HG02938 (cell line): ENCODE measurements around the gene GTF2H3.
"Not testable (repeated sequence)": the region's sequence is repeated elsewhere in the genome, so short reads cannot be mapped to it uniquely, and the experiment has no call there.

Experiments used
- ATAC-seq: cut with Tn5 transposase; IDR thresholded peaks from one replicate; pipeline ENCODE4 v1.9.1; 2021; ENCODE audit warnings: mild to moderate bottlenecking, moderate library complexity; ENCODE audit not compliant: unreplicated experiment

GTF2H3 gene

GRCh38 chr12:123633379-123634141, at the start of gene GTF2H3, which contains the start of gene EIF2B1:
TSS of gene GTF2H3 (plus strand) at chr12:123633829. CDS start at chr12:123633860, 31 bp downstream.
TSS of gene EIF2B1 (minus strand) at chr12:123633686. CDS start at chr12:123633557, 129 bp downstream.
- peak; percentile 96 for ATAC-seq

DNA sequence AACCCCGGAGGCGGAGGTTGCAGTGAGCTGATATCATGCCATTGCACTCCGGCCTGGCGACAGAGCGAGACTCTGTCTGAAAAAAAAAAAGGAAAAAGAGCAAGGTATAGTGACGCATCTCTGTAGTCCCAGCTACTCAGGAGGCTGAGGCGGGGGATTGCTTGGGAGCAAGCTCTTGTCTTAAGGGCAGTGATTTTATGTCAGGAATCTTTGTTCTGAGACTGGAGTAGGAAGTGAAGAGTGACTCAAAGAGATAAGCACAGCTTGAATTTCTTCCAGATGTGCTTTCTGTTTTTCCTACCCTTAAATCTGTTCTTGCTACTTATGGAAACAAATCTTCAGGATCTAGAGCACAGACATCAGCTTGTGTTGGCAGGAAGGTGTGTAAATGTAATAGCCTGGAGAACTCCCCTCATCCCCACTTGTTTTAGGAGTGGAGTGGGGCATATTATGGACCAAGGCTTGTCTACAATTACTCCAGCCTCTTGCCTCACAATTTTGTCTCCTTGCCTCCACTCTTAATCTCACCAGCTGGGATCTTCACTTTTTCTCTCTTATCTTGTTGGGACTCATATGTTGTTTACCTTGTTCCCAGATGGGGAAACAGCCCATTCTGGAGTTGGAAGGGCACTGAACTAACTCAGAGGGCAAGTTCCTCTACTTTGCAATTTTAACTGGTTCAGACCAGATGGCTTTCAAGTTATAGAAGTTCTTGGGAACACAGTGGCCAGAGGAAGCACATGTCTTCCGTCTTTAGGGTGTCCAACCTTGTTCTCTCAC, 41.7 kb upstream of the GTF2H3 start:
- ATAC-seq = no peak

GRCh38 chr12:123595729-123596128, 37.9 kb upstream of the GTF2H3 start:
- ATAC-seq = no peak

- no peak for ATAC-seq
Measured at GRCh38 chr12:123597100-123597499, 36.5 kb upstream of the GTF2H3 start.

DNA sequence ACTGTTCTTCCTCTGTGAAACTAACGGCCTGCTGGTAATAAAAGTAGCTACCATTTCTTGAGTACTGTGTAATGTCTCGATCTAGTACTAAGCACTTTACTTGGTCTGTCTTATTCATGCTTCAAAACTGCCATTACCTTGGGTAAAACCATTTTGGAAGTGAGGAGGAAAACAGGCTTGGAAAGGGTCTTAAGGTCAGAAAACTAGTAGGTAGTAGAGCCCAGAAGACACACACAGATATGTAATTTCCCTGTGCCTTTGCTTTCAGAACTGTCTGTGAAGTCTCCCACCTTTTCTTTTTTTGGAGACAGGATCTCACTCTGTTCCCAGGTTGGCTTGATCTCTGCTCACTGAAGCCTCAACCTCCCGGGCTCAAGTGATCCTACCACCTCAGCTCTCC, 35.1 kb upstream of the GTF2H3 start:
- ATAC-seq = no peak

- no peak for ATAC-seq
Measured at GRCh38 chr12:123599310-123599709, 34.3 kb upstream of the GTF2H3 start.

- ATAC-seq = no peak
Measured at GRCh38 chr12:123599721-123600120, 33.9 kb upstream of the GTF2H3 start.

DNA sequence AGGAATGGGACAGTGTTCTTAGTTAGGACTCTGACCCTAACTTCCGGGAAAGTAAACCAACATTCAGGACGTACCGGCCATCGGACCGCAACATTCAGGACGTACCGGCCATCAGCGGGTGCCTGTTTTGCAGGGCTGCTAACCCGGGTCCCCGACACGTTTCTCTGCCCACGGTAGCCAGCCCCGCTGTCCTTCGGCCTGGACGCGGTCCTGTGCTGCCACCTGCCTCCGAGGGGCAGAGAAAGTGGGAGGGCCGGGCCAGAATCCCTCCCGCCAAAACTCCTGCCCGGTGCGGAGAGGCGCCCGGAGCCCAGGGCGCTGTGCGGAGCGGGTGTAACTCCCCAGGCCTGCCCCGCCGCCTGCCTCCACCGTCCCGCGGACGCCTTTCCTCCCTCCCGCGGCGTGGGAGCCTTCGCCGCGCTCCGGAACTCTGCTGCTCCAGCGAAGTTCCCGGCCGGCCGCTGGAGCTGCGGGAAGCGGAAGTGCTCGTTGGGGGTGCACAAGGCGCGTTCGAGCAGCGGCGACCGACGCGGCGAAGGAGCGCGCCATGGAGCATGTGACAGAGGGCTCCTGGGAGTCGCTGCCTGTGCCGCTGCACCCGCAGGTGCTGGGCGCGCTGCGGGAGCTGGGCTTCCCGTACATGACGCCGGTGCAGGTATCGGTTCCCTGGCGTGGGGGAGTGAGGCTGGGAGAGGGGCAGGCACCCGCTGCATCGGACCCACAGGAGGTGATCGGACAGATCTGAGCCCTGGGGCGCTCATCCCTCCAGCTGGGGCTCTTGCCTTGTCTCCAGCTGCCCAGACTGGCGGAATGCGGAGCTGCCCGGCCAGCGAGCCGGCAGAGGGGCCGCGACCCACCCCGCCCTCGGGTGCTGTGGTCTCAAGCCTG, 31.8 kb upstream of the GTF2H3 start, which contains the start of gene DDX55:
TSS of gene DDX55 (plus strand) at position 498 of the 888 bp plus-strand sequence. CDS start at position 548, 50 bp downstream.
- ATAC-seq = peak; percentile 81

GRCh38 chr12:123602651-123603195, 30.9 kb upstream of the GTF2H3 start:
- peak; percentile 4 for ATAC-seq

DNA sequence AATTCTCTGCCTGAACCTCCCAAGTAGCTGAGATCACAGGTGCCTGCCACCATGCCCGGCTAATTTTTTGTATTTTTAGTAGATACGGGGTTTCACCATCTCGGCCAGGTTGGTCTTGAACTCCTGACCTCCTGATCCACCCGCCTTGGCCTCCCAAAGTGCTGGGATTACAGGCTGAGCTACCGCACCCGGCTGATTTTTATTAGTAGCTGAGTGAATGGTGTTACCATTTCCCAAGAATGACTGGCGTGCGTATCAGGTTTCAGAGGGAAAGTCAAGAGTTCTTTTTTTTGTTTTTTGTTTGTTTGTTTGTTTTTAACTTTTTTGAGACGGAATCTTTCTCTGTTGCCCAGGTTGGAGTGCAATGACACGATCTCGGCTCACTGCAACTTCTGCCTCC, 30.1 kb upstream of the GTF2H3 start:
- ATAC-seq = not testable (repeated sequence)

- ATAC-seq = no peak
Measured at GRCh38 chr12:123607756-123608155, 25.9 kb upstream of the GTF2H3 start.

- ATAC-seq = no peak
Measured at GRCh38 chr12:123608182-123608581, 25.4 kb upstream of the GTF2H3 start.

DNA sequence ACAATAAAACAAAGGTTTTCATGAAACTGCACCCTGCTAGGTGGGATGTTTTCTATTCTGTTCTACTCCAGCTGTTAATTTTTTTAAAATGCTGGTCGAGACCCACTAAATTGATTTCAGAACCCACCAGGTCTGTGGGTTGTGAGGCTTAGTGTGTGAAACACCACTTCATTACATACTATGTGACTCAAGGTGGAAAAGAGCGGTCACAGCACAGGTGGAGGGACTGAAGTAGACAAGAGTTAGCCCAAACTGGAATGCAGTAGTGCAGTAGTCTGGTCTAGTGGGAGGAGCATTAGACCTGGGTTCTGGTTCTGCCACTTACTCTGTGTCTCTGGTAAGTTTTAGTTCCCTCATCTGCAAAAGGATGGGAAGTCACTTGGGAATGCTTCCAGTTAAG, 19.5 kb upstream of the GTF2H3 start:
- ATAC-seq = no peak

DNA sequence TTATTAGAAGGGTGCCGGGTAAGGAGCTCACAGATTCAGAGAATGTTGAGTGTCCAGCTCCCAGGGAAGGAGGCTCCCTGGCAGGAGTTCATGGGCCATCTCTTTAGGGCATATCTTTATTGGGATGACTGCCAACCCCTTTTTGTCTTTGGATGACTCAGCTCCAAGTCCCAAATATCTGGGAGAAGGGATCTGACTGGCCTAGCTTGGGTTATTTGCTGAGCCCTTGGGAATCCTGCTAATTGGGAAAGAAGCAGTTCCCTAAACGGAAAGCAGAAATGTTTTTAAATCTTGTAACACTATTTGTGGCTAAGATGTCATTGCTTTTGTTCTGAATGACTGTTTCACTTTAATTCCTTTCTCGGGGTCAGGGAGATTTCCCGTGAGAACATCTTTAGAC, 19.1 kb upstream of the GTF2H3 start:
- ATAC-seq = no peak

- ATAC-seq = no peak
Measured at GRCh38 chr12:123617144-123617543, 16.5 kb upstream of the GTF2H3 start.

GRCh38 chr12:123617580-123617979, 16.0 kb upstream of the GTF2H3 start:
- no peak for ATAC-seq

DNA sequence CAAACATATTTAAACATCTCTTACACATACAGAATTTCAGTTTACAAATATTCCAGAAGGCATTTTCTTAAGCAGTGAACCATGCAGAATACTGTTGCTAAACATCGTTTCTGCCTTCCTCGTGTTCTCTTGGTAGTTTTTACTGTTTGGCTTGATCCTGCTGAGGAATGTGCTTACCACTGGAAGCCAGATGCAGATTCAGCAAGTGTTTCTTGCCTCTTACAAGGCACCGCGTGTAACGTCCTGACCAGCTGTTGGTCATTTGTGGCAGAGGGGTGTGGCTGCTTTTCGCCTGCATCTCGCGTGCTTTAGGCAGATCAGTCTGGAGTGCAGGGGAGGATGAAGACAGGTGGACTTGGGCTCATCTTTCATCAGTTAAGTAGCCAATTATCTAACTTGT, 12.5 kb upstream of the GTF2H3 start:
- no peak for ATAC-seq

DNA sequence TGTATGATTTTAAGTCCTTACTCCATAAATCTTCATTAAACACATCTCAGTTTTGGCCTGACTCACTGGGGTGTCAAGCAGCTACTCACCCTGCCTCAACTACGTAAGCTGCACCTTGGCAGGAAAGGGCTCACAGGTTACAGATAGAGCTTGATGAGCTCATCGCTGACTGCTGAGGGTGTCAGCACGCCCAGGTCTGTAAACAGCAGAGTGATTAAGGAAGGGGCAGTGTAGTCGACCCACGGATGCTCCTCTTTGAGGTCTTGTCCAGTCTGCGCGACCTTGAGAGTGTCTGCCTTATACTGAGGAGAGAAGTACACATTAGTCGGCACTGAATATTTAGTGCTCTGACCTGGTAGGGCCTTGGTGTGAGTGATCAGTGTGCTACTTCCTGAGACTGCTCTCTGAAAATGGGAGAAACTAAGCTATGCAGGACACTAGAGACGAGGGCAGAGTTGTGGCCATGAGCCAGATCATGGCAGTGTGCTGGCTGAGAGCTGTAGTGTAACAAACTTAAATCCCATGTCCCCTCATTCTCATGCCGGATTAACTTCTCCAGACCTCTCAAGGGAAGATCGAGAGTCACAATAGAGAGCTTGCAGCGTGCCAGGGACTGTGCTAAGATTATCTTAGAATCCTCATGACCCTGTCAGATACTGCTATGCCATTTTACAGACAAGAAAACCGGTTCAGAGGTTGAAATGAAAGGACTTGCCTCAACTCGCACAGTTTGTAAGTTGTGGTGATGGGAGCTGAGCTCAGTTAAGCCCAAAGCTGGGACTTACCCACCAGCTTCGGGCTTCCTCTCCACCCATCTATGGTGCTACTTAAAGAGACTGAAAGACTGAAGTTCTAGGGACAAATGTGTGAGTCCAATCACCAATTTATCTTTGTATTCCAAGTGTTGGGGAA, 11.8 kb upstream of the GTF2H3 start:
- ATAC-seq = no peak

DNA sequence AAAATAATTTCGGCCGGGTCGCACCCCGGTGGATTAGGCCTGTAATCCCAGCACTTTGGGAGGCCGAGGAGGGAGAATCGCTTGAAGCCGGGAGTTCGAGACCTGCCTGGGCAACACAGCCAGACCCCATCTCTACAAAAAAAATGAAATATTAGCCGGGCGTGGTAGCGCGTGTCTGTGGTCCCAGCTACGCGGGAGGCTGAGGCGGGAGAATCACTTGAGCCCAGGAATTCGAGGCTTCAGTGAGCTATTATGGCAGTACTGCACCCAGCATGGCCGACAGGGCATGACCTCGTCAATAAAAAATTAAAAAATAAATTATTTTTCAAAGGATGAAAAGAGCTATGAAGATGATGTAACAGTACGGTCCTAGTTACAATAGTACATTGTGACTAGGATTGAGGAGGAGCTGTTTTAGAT, 523 bp downstream of the GTF2H3 start:
- no peak for ATAC-seq

GRCh38 chr12:123643911-123644310, 10.3 kb downstream of the GTF2H3 start:
- no peak for ATAC-seq
